A673 (cell line): ENCODE measurements around the gene APAF1.

Source experiments
- EZH2 ChIP-seq: fragments of 200-600 bp; sonication (generic); IDR thresholded peaks from 2 replicates; pipeline ENCODE4 v1.6.1; 2017; ENCODE audit warnings: borderline replicate concordance, low read depth, mild to moderate bottlenecking, mixed read lengths, antibody characterized with exemption, low read length; ENCODE audit not compliant: poor library complexity, severe bottlenecking
- TF ChIP-seq, protein P1 (sequence below): fragments of 300-800, 200-600 bp; sonication (generic); conservative IDR thresholded peaks from 2 replicates; pipeline ENCODE4 v1.5.1; 2017; ENCODE audit warnings: low read depth, mild to moderate bottlenecking, antibody characterized with exemption, low read length, moderate library complexity, mixed read lengths

DNA sequence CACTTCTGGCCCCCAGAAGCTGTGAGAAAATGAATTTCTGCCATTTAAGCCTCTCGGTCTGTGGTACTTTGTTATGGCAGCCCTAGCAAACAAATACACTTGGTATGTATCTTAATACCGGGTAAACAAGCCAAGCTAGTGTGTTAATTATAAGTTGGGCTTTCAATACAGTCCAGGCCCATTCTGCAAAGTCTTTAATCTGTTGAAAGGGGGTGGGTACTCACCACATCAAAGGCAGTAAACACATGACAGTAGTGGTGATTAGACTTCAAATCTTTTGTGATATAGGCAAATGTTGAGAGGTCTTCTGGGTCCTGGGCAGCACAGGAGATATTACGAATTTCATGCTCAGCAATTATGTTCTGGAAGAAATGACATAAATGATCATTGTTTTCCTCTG lies 127.7 kb downstream of the APAF1 start:
- TF ChIP-seq, protein P1, sequence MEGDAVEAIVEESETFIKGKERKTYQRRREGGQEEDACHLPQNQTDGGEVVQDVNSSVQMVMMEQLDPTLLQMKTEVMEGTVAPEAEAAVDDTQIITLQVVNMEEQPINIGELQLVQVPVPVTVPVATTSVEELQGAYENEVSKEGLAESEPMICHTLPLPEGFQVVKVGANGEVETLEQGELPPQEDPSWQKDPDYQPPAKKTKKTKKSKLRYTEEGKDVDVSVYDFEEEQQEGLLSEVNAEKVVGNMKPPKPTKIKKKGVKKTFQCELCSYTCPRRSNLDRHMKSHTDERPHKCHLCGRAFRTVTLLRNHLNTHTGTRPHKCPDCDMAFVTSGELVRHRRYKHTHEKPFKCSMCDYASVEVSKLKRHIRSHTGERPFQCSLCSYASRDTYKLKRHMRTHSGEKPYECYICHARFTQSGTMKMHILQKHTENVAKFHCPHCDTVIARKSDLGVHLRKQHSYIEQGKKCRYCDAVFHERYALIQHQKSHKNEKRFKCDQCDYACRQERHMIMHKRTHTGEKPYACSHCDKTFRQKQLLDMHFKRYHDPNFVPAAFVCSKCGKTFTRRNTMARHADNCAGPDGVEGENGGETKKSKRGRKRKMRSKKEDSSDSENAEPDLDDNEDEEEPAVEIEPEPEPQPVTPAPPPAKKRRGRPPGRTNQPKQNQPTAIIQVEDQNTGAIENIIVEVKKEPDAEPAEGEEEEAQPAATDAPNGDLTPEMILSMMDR = no peak
- TF ChIP-seq EZH2 = no peak
